ENCODE results near the gene PTGER3.
A peak's percentile ranks its signal among the peaks of the same experiment; 100 is the strongest.

The PTGER3 gene

DNA sequence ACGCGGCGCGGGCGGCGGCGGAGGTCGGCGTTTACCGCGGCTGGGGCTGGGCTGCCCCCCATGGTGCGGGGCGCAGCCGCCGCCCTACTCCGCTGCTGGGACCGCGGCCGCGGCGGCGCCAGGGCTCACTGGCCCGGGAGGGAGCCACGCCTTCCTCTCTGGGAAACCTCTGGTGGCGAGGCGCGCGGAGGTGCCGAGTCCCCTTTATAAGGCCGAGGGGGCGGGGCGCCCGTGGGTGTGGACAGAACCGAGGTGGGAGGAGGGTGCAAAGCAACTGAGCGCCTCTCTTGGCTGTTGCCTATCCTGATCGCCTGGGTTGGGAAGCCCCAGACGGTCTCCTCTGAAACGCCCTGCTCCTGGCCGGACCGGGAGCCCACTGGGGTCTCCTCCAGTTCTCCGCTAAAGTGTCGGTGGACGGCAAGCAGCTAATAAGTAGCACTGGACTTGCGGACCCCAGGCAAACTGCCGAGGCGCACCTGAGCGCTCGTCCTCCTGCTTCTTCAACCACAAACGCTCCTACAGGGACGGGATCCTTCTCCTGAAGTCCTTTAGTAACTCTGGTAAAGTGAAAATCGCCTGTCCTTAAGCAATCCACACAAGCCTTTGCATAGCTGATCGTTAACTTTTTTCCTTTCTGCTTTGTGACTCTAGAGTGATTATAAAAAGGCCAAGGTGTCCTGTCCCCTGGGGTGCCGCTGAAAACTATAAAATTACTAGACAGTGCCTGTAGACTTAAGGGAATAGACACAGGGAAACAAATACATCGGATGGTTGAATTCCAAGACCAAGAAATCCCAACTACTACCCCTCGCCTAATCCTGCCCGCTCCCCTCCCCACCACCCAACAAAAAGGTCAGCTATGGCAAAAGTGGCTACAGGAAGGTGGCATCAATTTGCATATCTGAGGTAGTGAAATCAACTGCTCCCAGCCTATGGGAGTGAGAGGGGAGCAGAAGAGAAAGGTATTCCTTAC lies at the start of gene PTGER3:
PTGER3 (minus strand) TSS at position 182 of the 973 bp plus-strand sequence. CDS start 239 bp downstream, outside the sequence.
- peaks cover 22% of the 10 kb centered on the region for H3K27me3 Mint-ChIP-seq
- ATAC-seq (ENCODE audit: low read depth) (peak; percentile 50), DNase-seq (ENCODE audit: low spot score in 2 of 2) (peak in 1 of 2 donors; percentile 18)
- peaks cover 10% of the 10 kb centered on the region for H3K4me1 Mint-ChIP-seq
- H3K36me3 Mint-ChIP-seq, result no peaks in the 10 kb centered on the region
- H3K9me3 Mint-ChIP-seq, result no peaks in the 10 kb centered on the region
- H3K4me3 Mint-ChIP-seq, result peak within 1 kb of the TSS; percentile 81
- no peak within 1 kb of the TSS for H3K27ac Mint-ChIP-seq

DNA sequence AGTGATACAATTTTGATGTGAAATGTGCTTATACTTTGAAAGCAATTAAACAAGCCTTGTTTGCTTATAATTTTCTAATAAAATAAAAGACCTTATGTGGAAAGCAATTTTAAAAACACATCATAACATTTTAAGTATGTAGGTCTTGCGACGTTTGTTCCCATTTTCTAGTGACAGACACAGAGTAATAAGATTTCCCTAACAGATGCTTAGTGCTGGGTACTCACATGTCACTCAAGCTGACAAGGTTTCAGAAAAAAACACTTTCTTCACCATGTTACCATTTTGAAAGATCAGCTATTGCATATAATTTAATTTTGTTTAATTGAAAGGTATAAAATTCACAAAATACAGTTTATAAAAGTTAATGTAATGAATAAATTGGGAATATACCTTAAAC lies 47.3 kb upstream of the PTGER3 start:
- Mint-ChIP-seq H3K27me3 (peaks cover 2% of the 10 kb centered on the region), H3K9me3 (no peaks in the 10 kb centered on the region), H3K4me3 (no peak overlapping the region), H3K4me1 (no peaks in the 10 kb centered on the region), H3K27ac (no peak overlapping the region), H3K36me3 (no peaks in the 10 kb centered on the region)
- DNase-seq (ENCODE audit: low spot score in 2 of 2) (no peak), ATAC-seq (ENCODE audit: low read depth) (no peak)

DNA sequence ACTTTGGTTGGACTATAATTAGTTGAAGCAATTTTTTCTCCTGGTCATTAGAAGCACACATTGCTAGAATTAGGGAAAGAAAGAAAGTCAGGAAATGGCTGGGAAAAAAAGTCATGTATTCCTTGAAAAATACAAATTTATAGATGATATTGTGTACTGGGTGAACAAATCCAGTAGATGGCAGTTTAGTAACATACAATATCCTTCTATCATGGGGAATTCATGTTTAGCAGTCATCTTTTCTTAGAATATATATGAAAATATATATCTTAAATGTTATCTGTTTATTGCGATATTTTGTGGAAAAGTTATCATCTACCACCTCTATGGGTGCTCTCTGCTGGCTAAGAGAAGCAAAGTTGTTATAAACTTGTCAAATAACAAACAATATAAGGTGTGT lies 46.3 kb upstream of the PTGER3 start:
- H3K27me3 Mint-ChIP-seq, result peaks cover 2% of the 10 kb centered on the region
- no peaks in the 10 kb centered on the region for H3K36me3 Mint-ChIP-seq
- no peak overlapping the region for H3K4me3 Mint-ChIP-seq
- no peaks in the 10 kb centered on the region for H3K9me3 Mint-ChIP-seq
- no peaks in the 10 kb centered on the region for H3K4me1 Mint-ChIP-seq
- DNase-seq (ENCODE audit: low spot score in 2 of 2) (no peak), ATAC-seq (ENCODE audit: low read depth) (no peak)
- H3K27ac Mint-ChIP-seq, result no peak overlapping the region

DNA sequence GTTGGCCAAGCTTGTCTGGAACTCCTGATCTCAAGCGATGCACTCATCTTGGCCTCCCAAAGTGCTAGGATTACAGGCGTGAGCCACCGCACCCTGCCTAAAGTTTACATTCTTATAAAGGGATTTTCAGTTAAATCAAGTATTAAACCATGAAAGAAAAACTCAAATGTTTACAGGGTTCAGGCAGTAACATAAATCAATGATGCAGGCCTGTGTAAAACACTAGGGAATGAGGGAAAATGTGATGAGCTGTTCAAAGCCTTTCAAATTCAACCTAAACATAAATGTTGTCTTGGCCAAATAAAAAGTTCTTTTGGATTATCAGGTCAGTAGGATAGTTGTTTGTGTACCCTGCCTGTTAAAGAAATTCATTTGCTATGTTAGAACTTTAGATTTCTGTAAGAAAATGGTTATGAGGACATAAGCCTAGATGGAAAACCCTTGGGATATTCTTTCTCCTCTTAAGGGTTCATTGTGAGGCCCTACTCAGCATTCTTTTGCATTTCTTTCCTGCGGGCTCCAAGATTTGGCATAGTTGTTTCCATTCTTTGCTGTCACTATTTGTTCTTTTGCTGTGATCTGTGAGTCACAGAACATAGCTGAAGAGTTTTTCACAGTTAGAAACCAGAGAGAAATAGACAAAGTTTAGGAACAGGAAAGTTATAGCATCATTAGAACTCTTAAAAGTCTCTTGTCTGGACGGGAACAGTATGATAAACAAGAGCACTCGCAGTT lies 42.1 kb upstream of the PTGER3 start:
- H3K27me3 Mint-ChIP-seq, result peaks cover 4% of the 10 kb centered on the region

DNA sequence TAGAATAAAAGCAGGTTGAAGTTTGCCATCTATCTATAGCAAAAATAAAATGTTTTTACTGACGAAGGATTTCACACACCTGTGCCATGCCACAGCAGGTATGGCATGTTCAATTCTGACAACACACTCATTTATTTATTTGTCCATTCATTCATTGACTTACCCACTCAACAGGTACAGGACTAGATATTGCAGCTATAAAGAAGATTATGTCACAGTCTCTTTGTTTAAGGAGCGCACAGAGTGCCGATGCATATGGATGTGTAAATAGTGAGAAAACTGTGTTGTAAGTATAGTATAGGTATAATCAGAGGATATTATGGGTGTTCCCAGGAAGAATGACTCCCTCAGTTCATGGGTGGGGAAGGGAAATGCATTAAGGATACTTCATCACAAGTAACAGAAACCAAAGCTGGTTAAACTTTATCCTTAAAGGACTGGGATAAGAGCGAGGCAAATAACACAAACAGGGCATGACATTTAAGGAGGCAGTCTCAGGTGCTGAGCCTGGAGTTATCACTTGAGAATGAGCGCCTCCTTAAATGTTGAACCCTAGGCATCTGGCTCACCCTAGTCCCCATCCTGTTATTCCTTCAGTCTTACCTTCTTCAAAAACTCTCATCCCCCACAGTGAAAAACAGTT lies 41.1 kb upstream of the PTGER3 start:
- Mint-ChIP-seq H3K4me3 (no peak overlapping the region), H3K27me3 (peaks cover 6% of the 10 kb centered on the region), H3K9me3 (no peaks in the 10 kb centered on the region), H3K4me1 (no peaks in the 10 kb centered on the region), H3K36me3 (peaks cover under 1% of the 10 kb centered on the region), H3K27ac (no peak overlapping the region)
- no peak for ATAC-seq (ENCODE audit: low read depth)
- DNase-seq (ENCODE audit: low spot score in 2 of 2), result no peak

More for the DNA sequence above, 42.1 kb upstream of the PTGER3 start:
- H3K4me3 Mint-ChIP-seq, result no peak overlapping the region
- no peak overlapping the region for H3K27ac Mint-ChIP-seq
- no peaks in the 10 kb centered on the region for H3K4me1 Mint-ChIP-seq
- no peak for ATAC-seq (ENCODE audit: low read depth)
- no peak for DNase-seq (ENCODE audit: low spot score in 2 of 2)
- H3K36me3 Mint-ChIP-seq, result no peaks in the 10 kb centered on the region
- H3K9me3 Mint-ChIP-seq, result no peaks in the 10 kb centered on the region

DNA sequence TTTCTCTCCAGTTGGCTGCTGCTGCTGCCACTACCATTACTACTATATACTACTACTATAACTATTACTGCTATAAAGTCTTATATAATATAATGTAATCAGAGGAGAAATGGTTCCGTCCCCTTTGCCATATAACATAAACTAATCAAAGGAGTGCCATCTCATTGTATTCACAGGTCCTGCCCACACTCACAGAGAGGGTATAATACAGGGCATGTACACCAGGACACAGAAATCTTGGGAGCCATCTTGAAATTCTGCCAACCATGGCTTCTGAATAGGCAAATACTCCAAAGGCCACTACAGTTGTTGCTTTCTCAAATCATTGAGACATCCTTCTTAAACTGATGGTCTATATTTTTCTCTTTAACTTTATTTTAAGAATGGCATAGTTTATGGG lies 40.1 kb upstream of the PTGER3 start:
- no peak for DNase-seq (ENCODE audit: low spot score in 2 of 2)
- peaks cover 6% of the 10 kb centered on the region for H3K27me3 Mint-ChIP-seq
- H3K9me3 Mint-ChIP-seq, result no peaks in the 10 kb centered on the region
- ATAC-seq (ENCODE audit: low read depth), result no peak
- H3K4me3 Mint-ChIP-seq, result no peak overlapping the region
- H3K4me1 Mint-ChIP-seq, result no peaks in the 10 kb centered on the region
- no peak overlapping the region for H3K27ac Mint-ChIP-seq
- peaks cover 10% of the 10 kb centered on the region for H3K36me3 Mint-ChIP-seq

DNA sequence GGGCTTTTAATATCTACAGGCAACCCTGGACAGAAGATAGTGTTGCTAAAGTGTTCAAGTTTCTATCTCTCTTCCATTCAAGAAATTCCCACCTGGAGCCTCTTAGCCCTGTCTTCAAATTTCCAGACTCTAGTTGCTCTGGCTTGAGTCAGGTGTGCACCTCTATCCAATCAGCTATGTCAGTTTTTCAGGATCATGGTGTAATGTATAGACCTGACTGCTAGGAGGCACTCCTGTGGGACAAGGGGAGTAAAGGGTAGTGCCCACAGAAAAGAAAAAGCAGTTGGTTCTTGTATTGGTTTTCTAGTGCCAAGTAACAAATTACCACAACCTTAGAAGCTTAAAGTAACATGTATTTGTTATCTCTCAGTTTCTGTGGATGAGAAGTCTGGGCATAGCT lies 39.4 kb upstream of the PTGER3 start:
- ATAC-seq (ENCODE audit: low read depth) (no peak), DNase-seq (ENCODE audit: low spot score in 2 of 2) (no peak)
- Mint-ChIP-seq H3K27ac (no peak overlapping the region), H3K4me3 (no peak overlapping the region), H3K9me3 (no peaks in the 10 kb centered on the region), H3K36me3 (peaks cover 10% of the 10 kb centered on the region), H3K27me3 (peaks cover 6% of the 10 kb centered on the region), H3K4me1 (no peaks in the 10 kb centered on the region)

DNA sequence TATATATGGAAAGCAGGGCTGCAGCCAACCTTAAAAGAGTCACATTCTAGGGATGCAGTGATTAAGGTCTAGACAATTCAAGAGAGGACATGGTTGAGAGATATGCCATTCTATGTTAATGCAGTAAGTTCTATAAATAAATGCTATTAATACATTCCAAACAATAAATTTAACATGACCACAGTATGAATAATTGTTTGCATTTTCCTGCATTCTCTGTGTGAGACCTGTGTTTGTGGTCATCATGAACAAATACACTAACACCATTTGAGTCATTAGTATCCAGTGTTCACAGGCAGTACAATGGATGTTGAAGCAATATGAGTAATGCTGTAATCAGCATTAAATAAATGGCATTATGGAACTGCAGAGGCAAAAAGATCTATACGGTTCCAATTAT lies 38.7 kb upstream of the PTGER3 start:
- Mint-ChIP-seq H3K4me1 (peaks cover 6% of the 10 kb centered on the region), H3K36me3 (peaks cover 12% of the 10 kb centered on the region), H3K27ac (no peak overlapping the region), H3K9me3 (peaks cover 2% of the 10 kb centered on the region), H3K27me3 (peaks cover 6% of the 10 kb centered on the region), H3K4me3 (no peak overlapping the region)
- no peak for ATAC-seq (ENCODE audit: low read depth)
- no peak for DNase-seq (ENCODE audit: low spot score in 2 of 2)

DNA sequence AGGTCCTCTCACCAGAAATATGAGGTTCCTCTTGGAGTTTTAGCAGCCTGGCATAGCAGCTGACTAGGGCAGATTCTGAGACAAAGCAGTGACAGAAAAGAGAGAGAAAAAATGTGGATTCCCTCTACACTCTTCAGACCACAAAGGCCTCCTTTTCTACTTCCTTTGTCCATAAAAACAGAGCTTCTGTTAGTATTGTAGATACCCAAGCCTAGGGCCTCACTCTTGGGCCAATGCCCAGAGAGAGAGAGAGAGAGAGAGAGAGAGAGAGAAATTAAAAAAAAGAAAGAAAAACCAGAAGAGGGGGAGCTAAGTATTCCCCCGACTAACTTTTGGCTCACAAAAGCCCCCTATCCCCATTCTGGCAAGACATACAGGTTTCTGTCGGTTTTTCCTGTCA lies 35.7 kb upstream of the PTGER3 start:
- ATAC-seq (ENCODE audit: low read depth) (no peak), DNase-seq (ENCODE audit: low spot score in 2 of 2) (no peak)
- peaks cover 15% of the 10 kb centered on the region for H3K4me1 Mint-ChIP-seq
- H3K27me3 Mint-ChIP-seq, result peaks cover 6% of the 10 kb centered on the region
- H3K27ac Mint-ChIP-seq, result no peak overlapping the region
- peaks cover 17% of the 10 kb centered on the region for H3K36me3 Mint-ChIP-seq
- peaks cover 2% of the 10 kb centered on the region for H3K9me3 Mint-ChIP-seq
- H3K4me3 Mint-ChIP-seq, result no peak overlapping the region

DNA sequence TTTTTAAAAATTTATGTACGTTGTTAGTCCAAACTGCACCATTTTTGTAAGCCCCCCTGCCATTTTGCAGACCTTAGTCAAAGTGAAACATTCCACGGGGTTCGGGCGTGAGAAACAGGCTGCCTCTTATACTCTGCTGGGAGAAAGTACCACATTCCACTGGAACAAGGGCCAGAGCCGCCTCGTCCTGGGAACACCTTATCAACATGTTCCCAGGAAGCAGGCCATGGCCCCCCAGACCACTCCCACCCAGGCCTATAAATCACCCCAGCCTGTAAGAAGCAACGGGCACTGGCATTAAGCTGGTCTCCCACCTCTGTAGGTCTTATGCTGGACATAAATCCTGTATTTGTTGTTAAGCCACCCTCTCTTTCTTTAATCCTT lies 34.1 kb upstream of the PTGER3 start:
- Mint-ChIP-seq H3K9me3 (peaks cover 2% of the 10 kb centered on the region), H3K27ac (peak overlapping the region; percentile 100), H3K4me1 (peaks cover 15% of the 10 kb centered on the region), H3K36me3 (peaks cover 20% of the 10 kb centered on the region), H3K27me3 (peaks cover 6% of the 10 kb centered on the region), H3K4me3 (peak overlapping the region; percentile 74)
- ATAC-seq (ENCODE audit: low read depth), result no peak
- DNase-seq (ENCODE audit: low spot score in 2 of 2), result no peak

DNA sequence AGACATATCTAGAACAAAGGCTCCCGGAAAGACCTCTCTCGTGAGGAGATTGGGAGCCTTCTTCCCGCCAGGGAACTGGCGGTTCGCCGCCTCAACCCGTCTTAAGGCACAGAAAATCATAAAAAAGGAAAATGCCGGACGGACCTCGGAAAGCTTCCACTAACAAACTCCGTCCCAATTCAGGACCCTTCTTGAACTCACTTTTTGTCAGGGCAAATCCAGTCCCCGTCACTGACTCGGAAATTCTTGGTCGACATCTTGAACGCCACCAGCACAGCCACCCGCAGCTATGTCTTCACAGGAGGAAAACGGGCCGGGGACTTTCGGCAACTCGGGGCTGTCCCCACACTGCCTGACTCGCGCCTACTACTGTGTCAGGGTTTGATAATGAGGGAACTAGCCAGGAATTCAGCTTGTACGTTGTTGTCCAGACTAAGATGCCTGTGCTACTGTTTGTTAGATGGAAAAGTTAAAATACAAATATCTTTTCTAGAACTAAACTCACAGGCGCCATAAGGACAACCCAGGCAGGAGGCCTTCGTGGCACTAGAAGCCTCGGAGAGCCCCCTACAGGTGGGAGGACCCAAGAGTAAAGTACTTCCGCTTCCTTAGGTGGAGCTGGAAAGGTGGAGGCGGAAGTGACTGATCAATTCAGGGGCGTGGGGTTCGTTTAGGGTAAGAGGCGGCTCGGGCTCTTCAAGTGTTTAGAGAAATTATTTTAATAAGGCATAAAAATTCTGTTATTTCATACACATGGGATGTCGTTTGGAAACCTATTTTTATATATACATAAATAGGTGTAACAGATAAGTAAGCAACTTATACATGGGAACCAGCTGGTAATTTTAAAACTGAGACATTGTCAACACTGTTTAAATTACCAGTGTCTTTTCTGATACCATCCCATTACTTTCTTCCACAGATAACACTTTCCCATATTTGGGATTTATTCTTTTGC lies 33.4 kb upstream of the PTGER3 start, which contains the start of gene ZRANB2:
ZRANB2 (minus strand) TSS at position 297 of the 958 bp plus-strand sequence; CDS start at position 257, 40 bp downstream.
- peaks cover 2% of the 10 kb centered on the region for H3K9me3 Mint-ChIP-seq
- ATAC-seq (ENCODE audit: low read depth), result peak; percentile 93
- peaks cover 22% of the 10 kb centered on the region for H3K36me3 Mint-ChIP-seq
- peak; percentile 90 to 91 for DNase-seq (ENCODE audit: low spot score in 2 of 2)
- H3K4me3 Mint-ChIP-seq, result peak within 1 kb of the TSS; percentile 97
- peaks cover 5% of the 10 kb centered on the region for H3K27me3 Mint-ChIP-seq
- peak within 1 kb of the TSS; percentile 100 for H3K27ac Mint-ChIP-seq
- peaks cover 15% of the 10 kb centered on the region for H3K4me1 Mint-ChIP-seq

DNA sequence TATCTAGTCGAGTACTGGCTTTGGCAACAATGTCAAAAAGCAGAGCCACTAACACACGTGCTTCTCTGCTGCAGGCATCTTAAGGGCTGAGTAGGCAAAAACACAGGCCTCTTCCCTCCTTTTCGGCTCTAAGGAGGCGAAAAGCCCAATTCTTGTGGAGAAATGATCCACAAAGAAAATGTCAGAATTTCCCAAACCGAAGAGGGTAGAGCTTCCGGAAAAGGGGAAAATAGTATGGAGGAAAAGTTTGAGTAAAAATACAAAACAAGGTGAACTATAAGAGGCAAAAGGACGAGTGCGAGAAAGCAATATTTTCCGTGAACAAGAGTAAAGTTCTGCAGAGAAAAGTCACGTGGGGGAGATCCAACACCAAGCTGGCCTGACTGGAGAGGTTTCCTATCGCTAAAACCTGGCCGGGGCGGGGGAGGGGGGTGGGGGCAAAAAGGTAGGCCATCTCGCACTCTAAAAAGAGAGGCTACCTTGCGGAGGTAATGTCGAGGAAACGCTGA lies 32.7 kb upstream of the PTGER3 start:
- H3K36me3 Mint-ChIP-seq, result peaks cover 28% of the 10 kb centered on the region
- DNase-seq (ENCODE audit: low spot score in 2 of 2), result peak; percentile 2 to 11
- H3K4me3 Mint-ChIP-seq, result peak overlapping the region; percentile 97
- peaks cover 18% of the 10 kb centered on the region for H3K4me1 Mint-ChIP-seq
- peak; percentile 8 for ATAC-seq (ENCODE audit: low read depth)
- peak overlapping the region; percentile 100 for H3K27ac Mint-ChIP-seq
- H3K9me3 Mint-ChIP-seq, result peaks cover 2% of the 10 kb centered on the region
- H3K27me3 Mint-ChIP-seq, result peaks cover 2% of the 10 kb centered on the region

DNA sequence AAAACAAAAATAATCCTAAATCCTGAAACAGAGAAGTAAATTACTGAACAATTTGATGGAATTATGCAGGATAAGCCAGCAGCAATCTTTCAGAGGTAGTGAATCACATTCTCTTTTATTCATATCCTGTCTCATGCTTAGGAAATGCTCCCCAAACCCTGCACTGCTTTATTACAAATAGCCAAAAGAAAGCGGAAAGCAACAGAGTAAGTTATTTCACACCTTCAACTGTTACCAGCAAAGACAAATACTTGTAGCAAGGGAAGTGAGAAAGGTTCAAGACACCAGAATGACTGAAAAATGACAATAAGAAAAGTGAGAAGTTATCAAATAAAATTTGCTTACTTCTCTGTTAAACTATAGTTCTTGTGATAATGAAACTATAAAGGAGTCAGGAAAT lies 27.1 kb upstream of the PTGER3 start:
- no peaks in the 10 kb centered on the region for H3K9me3 Mint-ChIP-seq
- peaks cover 37% of the 10 kb centered on the region for H3K36me3 Mint-ChIP-seq
- no peak overlapping the region for H3K4me3 Mint-ChIP-seq
- no peak overlapping the region for H3K27ac Mint-ChIP-seq
- DNase-seq (ENCODE audit: low spot score in 2 of 2) (no peak), ATAC-seq (ENCODE audit: low read depth) (no peak)
- peaks cover 12% of the 10 kb centered on the region for H3K4me1 Mint-ChIP-seq
- H3K27me3 Mint-ChIP-seq, result no peaks in the 10 kb centered on the region
